Gastroesophageal sphincter (tissue), 4 donors: ENCODE measurements around the gene HTR3B. TPM values are rescaled to one million over a fixed set of nuclear protein-coding genes. Genes with fewer than 3 reads are reported as not detected.
"Not testable (repeated sequence)": the region's sequence is repeated elsewhere in the genome, so short reads cannot be mapped to it uniquely, and the experiment has no call there.

Source experiments
- ATAC-seq: fragments of 150-250 bp; one replicate; pipeline ENCODE4 v1.9.1; 2016; ENCODE audit warnings: mild to moderate bottlenecking, moderate library complexity
- H3K27ac ChIP-seq, 4 donors: fragments of 200-600 bp; sonication (generic) in 3 of 4; 1 replicate in 3 of 4; 2 replicates in 1 of 4; pipeline ENCODE4 v1.5.1; 2016 to 2019
- H3K27me3 ChIP-seq: fragments of 200-600 bp; sonication (generic); one replicate; pipeline ENCODE4 v1.5.1; 2019
- H3K36me3 ChIP-seq, 2 donors: fragments of 200-600 bp; sonication (generic); one replicate each; pipeline ENCODE4 v1.5.1; 2019; ENCODE audit warnings: control low read depth in 1 of 2
- H3K4me1 ChIP-seq, 3 donors: fragments of 200-600 bp; sonication (generic); 1 replicate in 2 of 3; 2 replicates in 1 of 3; pipeline ENCODE4 v1.5.1; 2016 to 2019; ENCODE audit warnings: control low read depth in 2 of 3
- H3K4me3 ChIP-seq, 2 donors: fragments of 200-600 bp; sonication (generic); one replicate each; pipeline ENCODE4 v1.5.1; 2019; ENCODE audit warnings: mild to moderate bottlenecking in 1 of 2, moderate library complexity in 1 of 2
- H3K9me3 ChIP-seq, 3 donors: fragments of 200-600 bp; sonication (generic); one replicate each; pipeline ENCODE4 v1.5.1; 2017 to 2019; ENCODE audit warnings: control low read depth in 2 of 3
- EP300 ChIP-seq: sonication (generic); formaldehyde crosslinking; IDR thresholded peaks from one replicate; pipeline ENCODE4 v1.6.1; 2017; ENCODE audit warnings: antibody characterized with exemption, mild to moderate bottlenecking
- POLR2A ChIP-seq, 2 donors: fragments of 450-650 bp; IDR thresholded peaks; one replicate each; pipeline ENCODE4 v1.6.1; 2017; ENCODE audit warnings: antibody characterized with exemption in 2 of 2, mild to moderate bottlenecking in 2 of 2, moderate library complexity in 1 of 2
- POLR2AphosphoS5 ChIP-seq: sonication (generic); formaldehyde crosslinking; IDR thresholded peaks from one replicate; pipeline ENCODE4 v1.6.1; 2017; ENCODE audit warnings: antibody characterized with exemption
- WGBS, 2 donors: methylation state at CpG; one replicate each; pipeline ENCODE4 v1.1.5; 2018; ENCODE audit warnings: low coverage in 1 of 2; 5-methylcytosine and 5-hydroxymethylcytosine counted together
- total RNA-seq, 4 donors: library from RNA; depleted of rRNA; stranded (reverse); fragments of >200 nt; gene quantifications; one replicate each; pipeline ENCODE4 v1.1.0, GENCODE V29; 2016
- TF ChIP-seq, protein P1 (sequence below), 4 experiments: fragments of 200-600 bp in 2 of 4; fragments of 450-650 bp in 2 of 4; sonication (generic) in 1 of 4; IDR thresholded peaks; one replicate each; pipeline ENCODE4 v1.5.1; 2017 to 2019; ENCODE audit warnings: antibody characterized with exemption in 4 of 4, mild to moderate bottlenecking in 2 of 4, moderate library complexity in 2 of 4

Gene HTR3B
- total RNA-seq, 4 donors from 2014 or later = not detected

DNA sequence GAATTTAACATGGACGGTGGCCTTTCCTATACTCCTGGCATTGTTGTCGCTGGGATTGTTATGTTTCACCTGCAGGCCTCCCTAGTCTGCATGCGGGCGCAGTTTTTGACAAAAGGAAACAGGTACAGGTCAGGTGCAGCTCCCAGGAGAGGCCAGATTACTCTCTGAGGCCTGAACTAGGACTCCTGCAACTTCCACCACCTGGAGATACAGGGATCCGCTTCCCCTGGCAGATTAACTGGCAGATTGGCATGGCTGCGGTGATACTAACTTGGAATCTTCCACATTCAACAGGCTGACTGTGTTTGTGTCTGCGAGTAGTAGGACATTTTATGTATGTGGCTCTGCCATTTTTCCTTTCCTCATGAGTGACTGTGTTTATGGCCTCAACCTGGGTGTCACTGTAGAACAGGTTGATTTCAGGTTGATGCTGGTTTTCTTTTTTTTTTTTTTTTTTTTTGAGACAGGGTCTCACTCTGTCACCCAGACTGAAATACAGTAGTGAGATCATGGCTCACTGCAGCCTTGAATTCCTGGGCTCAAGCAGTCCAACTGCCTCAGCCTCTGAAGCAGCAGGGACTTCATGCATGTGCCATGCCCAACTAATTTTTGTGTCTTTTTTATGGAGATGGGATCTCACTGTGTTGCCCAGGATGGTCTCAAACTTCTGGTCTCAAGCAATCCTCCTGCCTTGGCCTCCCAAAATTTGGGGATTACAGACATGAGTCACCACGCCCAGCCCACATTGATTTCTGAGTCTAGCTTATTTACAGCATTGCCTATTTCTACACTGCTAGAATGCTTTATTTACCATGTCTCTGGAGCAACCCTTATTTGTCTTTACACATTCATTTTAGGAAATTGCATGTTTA lies 27.6 kb upstream of the HTR3B start:
- H3K4me1 ChIP-seq = peaks cover 0 to 36% (median 8%) of the 10 kb centered on the region in 3 donors
- 98 to 100% methylated on average over 1 to 6 of the region's 8 CpGs for WGBS, 2 donors
- no peak overlapping the region for H3K4me3 ChIP-seq
- H3K27me3 ChIP-seq = no peaks in the 10 kb centered on the region
- no peaks in the 10 kb centered on the region for H3K9me3 ChIP-seq
- H3K27ac ChIP-seq = no peak overlapping the region
- TF ChIP-seq POLR2AphosphoS5 = no peak
- TF ChIP-seq EP300 = no peak
- TF ChIP-seq, protein P1, sequence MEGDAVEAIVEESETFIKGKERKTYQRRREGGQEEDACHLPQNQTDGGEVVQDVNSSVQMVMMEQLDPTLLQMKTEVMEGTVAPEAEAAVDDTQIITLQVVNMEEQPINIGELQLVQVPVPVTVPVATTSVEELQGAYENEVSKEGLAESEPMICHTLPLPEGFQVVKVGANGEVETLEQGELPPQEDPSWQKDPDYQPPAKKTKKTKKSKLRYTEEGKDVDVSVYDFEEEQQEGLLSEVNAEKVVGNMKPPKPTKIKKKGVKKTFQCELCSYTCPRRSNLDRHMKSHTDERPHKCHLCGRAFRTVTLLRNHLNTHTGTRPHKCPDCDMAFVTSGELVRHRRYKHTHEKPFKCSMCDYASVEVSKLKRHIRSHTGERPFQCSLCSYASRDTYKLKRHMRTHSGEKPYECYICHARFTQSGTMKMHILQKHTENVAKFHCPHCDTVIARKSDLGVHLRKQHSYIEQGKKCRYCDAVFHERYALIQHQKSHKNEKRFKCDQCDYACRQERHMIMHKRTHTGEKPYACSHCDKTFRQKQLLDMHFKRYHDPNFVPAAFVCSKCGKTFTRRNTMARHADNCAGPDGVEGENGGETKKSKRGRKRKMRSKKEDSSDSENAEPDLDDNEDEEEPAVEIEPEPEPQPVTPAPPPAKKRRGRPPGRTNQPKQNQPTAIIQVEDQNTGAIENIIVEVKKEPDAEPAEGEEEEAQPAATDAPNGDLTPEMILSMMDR (IDR thresholded peaks at IDR 0.05) = no peak
- no peak for TF ChIP-seq POLR2A (IDR thresholded peaks at IDR 0.05)
- ATAC-seq = no peak
- H3K36me3 ChIP-seq = no peaks in the 10 kb centered on the region

DNA sequence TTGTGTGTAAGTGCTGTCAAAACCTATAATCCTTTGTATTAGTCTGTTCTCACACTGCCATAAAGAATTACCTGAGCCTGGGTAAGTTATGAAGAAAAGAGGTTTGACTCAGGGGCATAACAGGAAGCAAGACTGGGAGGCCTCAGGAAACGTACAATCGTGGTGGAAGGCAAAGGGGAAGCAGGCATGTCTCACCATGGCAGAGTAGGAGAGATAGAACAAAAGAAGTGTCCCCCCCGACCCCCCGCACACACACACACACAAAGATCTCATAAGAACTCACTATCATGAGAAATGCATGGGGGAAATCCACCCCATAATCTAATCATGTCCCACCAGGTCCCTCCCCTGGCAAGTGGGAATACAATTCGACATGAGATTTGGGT lies 26.9 kb upstream of the HTR3B start:
- Histone ChIP-seq H3K36me3 (no peaks in the 10 kb centered on the region), H3K27ac (no peak overlapping the region), H3K4me1 (peaks cover 0 to 29% (median 6%) of the 10 kb centered on the region in 3 donors), H3K27me3 (no peaks in the 10 kb centered on the region), H3K9me3 (no peaks in the 10 kb centered on the region), H3K4me3 (no peak overlapping the region)
- 88 to 92% methylated on average over 2 to 4 of the region's 5 CpGs for WGBS, 2 donors
- no peak for ATAC-seq
- no peak for TF ChIP-seq EP300
- TF ChIP-seq, protein P1 (IDR thresholded peaks at IDR 0.05) = no peak
- TF ChIP-seq POLR2A (IDR thresholded peaks at IDR 0.05) = no peak
- TF ChIP-seq POLR2AphosphoS5 = no peak

DNA sequence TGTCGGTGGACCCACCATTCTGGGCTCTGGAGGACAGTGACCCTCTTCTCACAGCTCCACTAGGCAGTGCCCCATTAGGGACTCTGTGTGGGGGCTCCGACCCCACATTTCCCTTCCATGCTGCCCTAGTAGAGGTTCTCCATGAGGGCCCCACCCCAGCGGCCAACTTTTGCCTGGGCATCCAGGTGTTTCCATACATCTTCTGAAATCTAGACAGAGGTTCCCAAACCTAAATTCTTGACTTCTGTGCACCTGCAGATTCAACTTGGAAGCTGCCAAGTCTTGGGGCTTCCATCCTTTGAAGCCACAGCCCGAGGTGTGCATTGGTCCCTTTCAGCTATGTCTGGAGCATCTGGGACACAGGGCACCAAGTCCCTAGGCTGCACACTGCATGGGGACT lies 25.1 kb upstream of the HTR3B start:
- not testable (repeated sequence) for ATAC-seq, H3K27ac ChIP-seq, H3K9me3 ChIP-seq, H3K36me3 ChIP-seq, H3K27me3 ChIP-seq, H3K4me3 ChIP-seq
- 92% methylated on average over 2 of the region's 4 CpGs; no CpG with 5 or more reads in 1 of the 2 donors for WGBS, 2 donors
- H3K4me1 ChIP-seq = peaks cover 0 to 12% (median 0%) of the 10 kb centered on the region in 3 donors

DNA sequence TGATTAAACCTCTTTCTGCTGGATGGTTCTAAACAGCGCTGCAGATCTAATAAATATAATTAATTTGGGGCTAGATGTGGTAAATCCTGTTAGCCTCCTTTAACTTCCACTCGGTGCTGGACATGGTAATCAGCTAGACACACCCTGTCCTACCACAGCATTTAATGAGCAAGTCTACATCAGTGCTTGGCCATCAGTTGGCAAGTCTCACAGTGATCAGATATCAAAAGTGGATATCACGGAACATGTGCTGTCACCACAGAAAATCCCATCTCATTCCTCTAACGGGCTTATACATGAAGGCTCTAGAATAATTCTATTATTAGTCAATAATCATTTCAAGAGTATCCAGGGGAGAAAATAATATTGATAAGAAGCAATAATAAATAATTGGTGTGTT lies 23.6 kb upstream of the HTR3B start:
- no peaks in the 10 kb centered on the region for H3K9me3 ChIP-seq
- WGBS, 2 donors = 76 to 80% methylated on average over 2 to 4 of the region's 4 CpGs
- TF ChIP-seq, protein P1 (IDR thresholded peaks at IDR 0.05) = no peak
- TF ChIP-seq POLR2A (IDR thresholded peaks at IDR 0.05) = no peak
- TF ChIP-seq POLR2AphosphoS5 = no peak
- no peak for TF ChIP-seq EP300
- H3K4me3 ChIP-seq = no peak overlapping the region
- peaks cover 0 to 5% (median 0%) of the 10 kb centered on the region in 3 donors for H3K4me1 ChIP-seq
- ATAC-seq = no peak
- H3K36me3 ChIP-seq = no peaks in the 10 kb centered on the region
- no peak overlapping the region for H3K27ac ChIP-seq
- H3K27me3 ChIP-seq = no peaks in the 10 kb centered on the region

DNA sequence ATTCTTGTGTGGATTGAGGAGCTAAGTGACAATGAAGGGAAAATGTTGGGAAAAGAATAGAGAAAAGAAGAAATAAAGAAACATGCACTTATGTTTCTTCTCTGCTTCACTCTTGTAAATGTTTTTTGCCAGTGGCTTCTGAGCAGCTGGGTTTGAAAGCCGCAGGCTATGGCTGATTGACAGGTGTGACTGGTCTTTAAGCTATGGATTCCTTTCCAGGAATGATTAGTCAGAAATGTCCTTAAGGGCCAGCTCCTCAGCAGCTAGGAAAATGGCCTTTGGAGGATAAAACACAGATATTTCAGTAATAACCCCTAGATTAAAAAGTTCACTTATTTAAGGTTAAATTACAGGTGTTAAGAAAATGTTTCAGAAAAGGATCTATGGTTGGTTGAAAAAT lies 22.7 kb upstream of the HTR3B start:
- Histone ChIP-seq H3K4me1 (no peaks in the 10 kb centered on the region), H3K27ac (no peak overlapping the region), H3K36me3 (no peaks in the 10 kb centered on the region), H3K9me3 (no peaks in the 10 kb centered on the region), H3K27me3 (no peaks in the 10 kb centered on the region), H3K4me3 (no peak overlapping the region)
- ATAC-seq = no peak
- TF ChIP-seq POLR2AphosphoS5 = no peak
- TF ChIP-seq, protein P1 (IDR thresholded peaks at IDR 0.05) = no peak
- TF ChIP-seq POLR2A (IDR thresholded peaks at IDR 0.05) = no peak
- TF ChIP-seq EP300 = no peak
- WGBS, 2 donors = 67 to 100% methylated on average over 1 of the region's 1 CpG
